ENCODE measurements around the gene EXOSC10. TPM values are rescaled to one million over a fixed set of nuclear protein-coding genes. Genes with fewer than 3 reads are reported as not detected.

Gene EXOSC10
- total RNA-seq = 28.8 and 40.1 TPM in 2 replicates

DNA sequence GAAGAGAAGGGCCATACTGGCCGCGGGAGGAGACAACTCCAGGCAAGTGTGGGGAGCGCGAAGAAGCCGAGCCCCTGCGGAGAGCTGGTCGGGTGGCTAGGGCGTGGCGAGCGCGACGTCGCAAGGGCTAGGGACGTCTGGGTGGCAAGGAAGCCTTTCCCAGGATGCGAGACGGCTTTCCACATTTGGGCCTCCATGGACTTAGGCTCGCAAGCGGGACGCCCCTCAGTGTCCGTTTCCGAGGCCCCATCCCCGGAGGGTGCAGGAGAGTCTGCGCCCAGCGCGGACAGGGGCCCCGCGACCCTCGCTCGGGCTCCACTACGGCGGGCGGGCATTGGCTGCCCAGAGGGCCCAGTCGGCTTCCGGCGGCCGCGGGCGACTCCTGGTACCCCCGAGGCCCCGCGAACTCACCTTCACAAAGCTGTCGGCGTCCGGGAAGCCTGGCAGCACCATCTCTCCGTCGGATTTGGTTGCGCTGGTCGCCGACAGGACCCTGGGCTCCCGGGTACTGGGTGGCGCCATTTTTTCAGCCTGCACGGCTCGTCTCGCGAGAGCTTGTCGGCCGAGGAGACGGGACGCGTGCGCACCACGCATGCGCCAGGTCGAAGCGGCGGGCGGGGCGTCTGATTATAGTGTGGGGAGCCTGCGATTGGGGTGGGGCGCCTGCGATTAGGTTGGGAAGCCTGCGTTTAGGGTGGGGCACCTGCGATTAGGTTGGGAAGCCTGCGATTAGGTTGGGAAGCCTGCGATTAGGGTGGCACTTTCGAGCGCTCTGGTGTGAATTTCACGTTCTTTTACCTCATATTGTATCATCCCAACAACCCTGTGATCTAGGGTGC, at the start of gene EXOSC10:
Gene EXOSC10, minus strand, starts transcription at position 560 of the 839 bp plus-strand sequence. Its CDS starts 38 bp downstream, at position 522.

DNA sequence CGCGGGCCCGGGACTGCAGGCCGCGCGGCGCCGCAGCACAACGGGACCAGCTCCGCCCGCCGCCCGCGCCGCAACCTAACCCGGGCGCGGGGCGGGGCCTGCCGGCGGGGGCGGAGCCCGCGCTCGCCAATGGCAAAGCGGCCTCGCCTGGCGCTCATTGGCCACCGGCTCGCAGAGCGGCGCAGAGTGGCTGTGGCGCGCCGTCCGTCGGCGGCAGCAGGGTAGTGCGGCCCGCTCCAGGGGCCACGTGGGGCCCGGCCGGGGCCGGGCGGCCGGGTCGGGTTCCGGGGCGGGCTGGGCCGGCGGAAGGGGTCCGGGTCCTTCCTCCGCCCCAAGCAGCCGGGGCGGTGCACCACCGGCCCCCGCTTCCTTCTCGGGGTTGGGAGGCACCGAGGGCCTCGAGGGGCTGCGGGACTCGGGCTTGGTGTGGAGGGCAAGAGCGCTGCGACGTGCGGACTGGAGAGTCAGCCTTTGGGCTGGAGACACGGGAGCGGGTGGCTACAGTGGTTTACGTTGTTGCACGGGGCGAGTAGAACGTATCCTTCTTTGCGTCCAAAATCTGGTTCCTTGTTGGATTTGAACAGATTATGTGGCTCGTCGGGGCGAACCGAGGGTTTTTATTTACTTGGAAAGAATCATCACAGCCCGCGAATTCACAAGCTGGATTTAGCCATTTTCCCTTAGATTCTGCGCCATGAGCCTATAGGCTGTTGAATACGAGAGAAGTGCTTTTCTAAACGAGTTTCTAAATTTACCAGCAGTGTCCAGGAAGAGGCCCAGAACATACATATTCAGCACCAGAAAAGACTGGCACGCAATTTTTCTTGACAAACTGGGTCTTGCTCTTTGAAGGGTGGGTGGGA, 39.5 kb downstream of the EXOSC10 start, which contains the start of gene SRM:
Gene SRM, minus strand, starts transcription at position 51 of the 863 bp plus-strand sequence. CDS start 75 bp downstream, outside the sequence.

GRCh38 chr1:11046625-11047365, 52.9 kb downstream of the EXOSC10 start, which contains the start of gene MASP2:
Gene MASP2, minus strand, starts transcription at chr1:11047239. Its CDS starts 32 bp downstream, at chr1:11047207.

Other genes starting within 250 kb of the EXOSC10 start
- 44.2 and 114 TPM in 2 replicates for gene TARDBP, start 87.2 kb downstream of the EXOSC10 start, total RNA-seq
- not detected in 2 replicates for gene MASP2, start 52.6 kb downstream of the EXOSC10 start, total RNA-seq
- 41.0 and 78.9 TPM in 2 replicates for gene SRM, start 39.9 kb downstream of the EXOSC10 start, total RNA-seq
- not detected in 2 replicates for gene ANGPTL7, start 89.5 kb upstream of the EXOSC10 start, total RNA-seq
- gene MTOR, start 162.7 kb upstream of the EXOSC10 start, total RNA-seq = 15.6 and 22.2 TPM in 2 replicates
- gene UBIAD1, start 173.3 kb upstream of the EXOSC10 start, total RNA-seq = 10.6 and 11.7 TPM in 2 replicates

All from epithelial cell of alveolus of lung (primary cell).